Measurements from ENCODE around the gene RPS6KA5.

RPS6KA5 gene

DNA sequence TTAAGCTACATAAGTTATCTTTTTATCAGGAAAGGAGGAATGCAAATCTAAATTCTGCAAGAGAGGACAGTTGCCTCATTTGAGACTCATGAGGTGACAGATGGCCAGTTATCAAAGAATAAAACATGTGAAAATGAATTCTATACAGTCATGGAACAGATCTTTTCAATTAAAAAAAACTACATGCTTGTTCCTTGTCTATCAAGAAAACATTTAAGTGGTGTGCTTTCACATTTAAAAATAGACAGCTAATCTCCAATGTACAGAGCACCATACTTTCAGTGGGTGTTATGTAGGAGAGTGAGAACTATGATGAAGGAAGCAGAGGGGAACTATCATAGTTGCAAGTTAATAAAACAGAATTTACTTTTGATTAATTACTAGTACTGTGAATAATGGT lies 167.5 kb downstream of the RPS6KA5 start:
- H3K9me3 ChIP-seq (ENCODE audit: control insufficient read depth, insufficient read depth, low read length) = no peaks in the 10 kb centered on the region
- H3K36me3 ChIP-seq (ENCODE audit: insufficient read depth, low read length) = no peaks in the 10 kb centered on the region
- H3K4me1 ChIP-seq (ENCODE audit: insufficient read depth, low read length) = no peaks in the 10 kb centered on the region
- H3K9ac ChIP-seq (ENCODE audit: low read depth, low read length) = no peak overlapping the region

GRCh38 chr14:90891326-90891725 lies 169.1 kb downstream of the RPS6KA5 start:
- no peak overlapping the region for H3K9ac ChIP-seq (ENCODE audit: low read depth, low read length)
- H3K4me1 ChIP-seq (ENCODE audit: insufficient read depth, low read length) = no peaks in the 10 kb centered on the region
- H3K9me3 ChIP-seq (ENCODE audit: control insufficient read depth, insufficient read depth, low read length) = no peaks in the 10 kb centered on the region
- no peaks in the 10 kb centered on the region for H3K36me3 ChIP-seq (ENCODE audit: insufficient read depth, low read length)

- H3K4me1 ChIP-seq (ENCODE audit: insufficient read depth, low read length) = no peaks in the 10 kb centered on the region
- H3K9me3 ChIP-seq (ENCODE audit: control insufficient read depth, insufficient read depth, low read length) = no peaks in the 10 kb centered on the region
- no peak overlapping the region for H3K9ac ChIP-seq (ENCODE audit: low read depth, low read length)
- no peaks in the 10 kb centered on the region for H3K36me3 ChIP-seq (ENCODE audit: insufficient read depth, low read length)
Measured at GRCh38 chr14:90890322-90891020, 170.0 kb downstream of the RPS6KA5 start.

- Histone ChIP-seq H3K36me3 (ENCODE audit: insufficient read depth, low read length) (no peaks in the 10 kb centered on the region), H3K9ac (ENCODE audit: low read depth, low read length) (no peak overlapping the region), H3K9me3 (ENCODE audit: control insufficient read depth, insufficient read depth, low read length) (no peaks in the 10 kb centered on the region), H3K4me1 (ENCODE audit: insufficient read depth, low read length) (peaks cover 6% of the 10 kb centered on the region; the same call in 1 of the 2 replicates)
Measured at GRCh38 chr14:90886297-90886815, 174.1 kb downstream of the RPS6KA5 start.

DNA sequence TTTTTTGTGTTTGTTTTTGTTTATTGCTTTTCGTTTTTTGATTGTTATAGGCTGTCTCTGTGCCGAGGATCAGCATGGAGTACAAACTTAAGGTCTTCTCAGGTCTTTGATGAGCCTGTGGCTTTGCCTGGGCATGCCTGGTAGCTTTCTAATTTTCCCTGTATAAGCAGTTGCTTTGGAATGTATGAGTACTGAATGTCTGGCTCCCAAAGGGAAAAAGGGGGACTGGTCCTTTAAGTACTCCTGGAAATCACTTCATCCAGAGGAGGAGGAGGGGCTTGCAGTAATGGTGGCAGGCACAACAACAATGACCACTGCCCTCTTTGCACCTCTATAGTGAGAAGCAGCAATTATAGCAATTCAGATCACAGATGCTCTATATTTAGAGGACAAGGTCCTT lies 176.7 kb downstream of the RPS6KA5 start:
- no peaks in the 10 kb centered on the region for H3K36me3 ChIP-seq (ENCODE audit: insufficient read depth, low read length)
- no peaks in the 10 kb centered on the region for H3K9me3 ChIP-seq (ENCODE audit: control insufficient read depth, insufficient read depth, low read length)
- H3K4me1 ChIP-seq (ENCODE audit: insufficient read depth, low read length) = peaks cover 6% of the 10 kb centered on the region; the same call in 1 of the 2 replicates
- H3K9ac ChIP-seq (ENCODE audit: low read depth, low read length) = no peak overlapping the region

GRCh38 chr14:90883197-90883596 lies 177.2 kb downstream of the RPS6KA5 start:
- Histone ChIP-seq H3K4me1 (ENCODE audit: insufficient read depth, low read length) (peaks cover 11% of the 10 kb centered on the region; the same call in 1 of the 2 replicates), H3K9ac (ENCODE audit: low read depth, low read length) (no peak overlapping the region), H3K36me3 (ENCODE audit: insufficient read depth, low read length) (no peaks in the 10 kb centered on the region), H3K9me3 (ENCODE audit: control insufficient read depth, insufficient read depth, low read length) (no peaks in the 10 kb centered on the region)

DNA sequence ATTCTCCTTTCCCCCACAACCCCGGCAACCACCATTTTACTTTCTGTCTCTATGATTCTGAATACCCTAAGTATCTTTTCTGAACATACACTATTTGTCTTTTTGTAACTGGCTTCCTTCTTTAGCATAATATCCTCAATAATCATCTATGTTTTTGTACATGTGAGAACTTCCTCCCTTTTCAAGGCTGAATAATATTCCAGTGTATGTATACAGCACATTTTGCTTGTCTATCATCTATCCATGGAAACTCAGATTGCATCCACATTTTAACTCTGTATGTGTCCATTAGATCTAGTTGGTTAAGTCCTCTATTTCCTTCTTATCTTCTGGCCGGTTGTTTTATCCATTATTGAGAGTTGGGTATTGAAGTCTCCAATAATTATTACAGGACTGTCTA lies 180.2 kb downstream of the RPS6KA5 start:
- H3K4me1 ChIP-seq (ENCODE audit: insufficient read depth, low read length) = peaks cover 12% of the 10 kb centered on the region; the same call in 1 of the 2 replicates
- H3K36me3 ChIP-seq (ENCODE audit: insufficient read depth, low read length) = no peaks in the 10 kb centered on the region

DNA sequence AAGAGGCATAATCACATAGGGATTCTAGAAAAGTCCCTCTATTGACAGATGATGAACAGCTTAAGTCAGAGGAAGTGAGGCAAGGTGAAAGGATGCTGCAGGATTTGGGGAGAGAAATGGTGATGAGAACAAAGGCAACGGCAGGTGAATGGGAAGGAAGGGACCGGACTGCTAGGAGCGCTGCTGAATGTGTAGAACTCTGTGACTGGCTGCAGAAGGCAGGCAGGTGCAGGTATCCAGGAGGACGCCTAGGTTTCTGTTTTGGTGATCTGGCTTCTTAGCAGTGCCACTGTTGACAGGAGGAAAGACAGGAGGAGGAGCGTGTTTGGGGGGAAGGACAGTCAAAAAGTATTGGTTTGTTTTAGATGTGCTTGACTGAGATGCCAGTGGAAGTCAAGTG lies 185.8 kb downstream of the RPS6KA5 start:
- Histone ChIP-seq H3K4me1 (ENCODE audit: insufficient read depth, low read length) (peaks cover 27% of the 10 kb centered on the region), H3K36me3 (ENCODE audit: insufficient read depth, low read length) (no peaks in the 10 kb centered on the region), H3K9ac (ENCODE audit: low read depth, low read length) (no peak overlapping the region), H3K9me3 (ENCODE audit: control insufficient read depth, insufficient read depth, low read length) (no peaks in the 10 kb centered on the region)

More for the DNA sequence above, 180.2 kb downstream of the RPS6KA5 start:
- no peaks in the 10 kb centered on the region for H3K9me3 ChIP-seq (ENCODE audit: control insufficient read depth, insufficient read depth, low read length)
- H3K9ac ChIP-seq (ENCODE audit: low read depth, low read length) = no peak overlapping the region

- Histone ChIP-seq H3K9ac (ENCODE audit: low read depth, low read length) (no peak overlapping the region), H3K36me3 (ENCODE audit: insufficient read depth, low read length) (no peaks in the 10 kb centered on the region), H3K4me1 (ENCODE audit: insufficient read depth, low read length) (peaks cover 23% of the 10 kb centered on the region), H3K9me3 (ENCODE audit: control insufficient read depth, insufficient read depth, low read length) (no peaks in the 10 kb centered on the region)
Measured at GRCh38 chr14:90871605-90872233, 188.7 kb downstream of the RPS6KA5 start.

DNA sequence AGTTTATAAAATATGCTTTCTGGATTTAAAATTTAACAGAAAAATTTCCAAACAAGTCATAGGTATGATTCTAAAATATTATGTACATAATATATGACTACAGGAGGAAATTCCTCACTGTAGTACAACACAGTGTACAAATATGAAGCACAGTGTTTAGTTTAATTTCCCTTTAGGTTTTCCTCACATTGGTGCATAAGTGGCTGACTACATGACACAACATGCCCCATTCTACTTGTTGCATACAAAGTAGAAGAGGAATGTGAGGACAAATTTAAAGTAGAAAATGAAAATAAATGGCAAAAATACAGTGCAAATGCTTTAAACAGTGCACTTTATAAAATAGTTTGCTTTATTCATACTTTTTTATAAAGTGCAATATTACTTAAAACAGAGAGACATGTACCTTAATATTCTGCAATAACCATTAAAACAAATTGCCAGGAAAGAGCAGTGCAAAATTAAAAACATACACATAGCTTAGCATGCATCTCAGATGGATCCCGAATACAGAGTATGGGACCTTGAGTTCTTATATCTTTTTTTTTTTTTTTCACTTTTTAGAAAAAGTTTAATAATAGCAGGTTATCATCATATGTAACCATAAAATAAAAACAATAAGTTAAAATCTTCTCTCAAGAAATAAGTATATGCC lies 189.4 kb downstream of the RPS6KA5 start:
- no peaks in the 10 kb centered on the region for H3K9me3 ChIP-seq (ENCODE audit: control insufficient read depth, insufficient read depth, low read length)
- no peak overlapping the region for H3K9ac ChIP-seq (ENCODE audit: low read depth, low read length)
- peaks cover 23% of the 10 kb centered on the region for H3K4me1 ChIP-seq (ENCODE audit: insufficient read depth, low read length)
- no peaks in the 10 kb centered on the region for H3K36me3 ChIP-seq (ENCODE audit: insufficient read depth, low read length)

DNA sequence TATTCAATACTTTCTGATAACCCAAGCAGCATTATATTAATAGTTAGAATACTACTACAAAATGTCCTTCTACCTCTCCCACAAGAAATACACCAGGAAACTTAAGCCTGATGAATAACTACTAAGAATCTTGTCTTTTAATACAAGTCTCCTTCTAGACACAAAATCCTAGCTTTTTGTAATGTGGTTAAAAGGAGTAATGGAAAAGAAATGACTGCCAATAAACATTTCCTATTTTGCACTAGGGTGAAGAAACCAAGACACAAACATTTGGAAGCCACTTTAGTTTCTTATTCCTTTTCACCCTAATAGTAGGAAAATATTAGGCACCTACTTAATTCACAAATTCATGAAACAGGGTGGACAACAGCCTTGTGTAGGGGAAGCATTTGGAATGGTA lies 192.9 kb downstream of the RPS6KA5 start:
- Histone ChIP-seq H3K4me1 (ENCODE audit: insufficient read depth, low read length) (peaks cover 11% of the 10 kb centered on the region), H3K36me3 (ENCODE audit: insufficient read depth, low read length) (no peaks in the 10 kb centered on the region), H3K9ac (ENCODE audit: low read depth, low read length) (no peak overlapping the region), H3K9me3 (ENCODE audit: control insufficient read depth, insufficient read depth, low read length) (no peaks in the 10 kb centered on the region)

DNA sequence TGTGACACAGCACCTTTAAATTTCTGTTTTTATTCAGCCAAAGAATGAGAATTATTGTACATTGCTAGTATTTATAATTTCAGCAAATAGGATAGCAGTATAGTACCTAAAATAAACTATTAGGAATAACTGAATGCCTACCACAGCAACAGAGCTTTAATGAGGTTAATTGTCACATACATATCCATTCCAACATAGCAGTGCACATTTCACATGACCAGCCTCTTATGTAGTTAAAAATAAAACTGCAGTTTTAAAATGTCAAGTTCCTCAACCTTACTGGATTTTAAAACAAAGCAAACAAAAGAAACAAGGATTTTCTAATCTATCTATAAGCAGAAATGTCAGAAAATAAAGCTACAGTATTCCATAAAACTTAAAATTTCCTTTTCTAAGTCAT lies 193.6 kb downstream of the RPS6KA5 start:
- no peak overlapping the region for H3K9ac ChIP-seq (ENCODE audit: low read depth, low read length)
- H3K4me1 ChIP-seq (ENCODE audit: insufficient read depth, low read length) = peaks cover 6% of the 10 kb centered on the region
- no peaks in the 10 kb centered on the region for H3K36me3 ChIP-seq (ENCODE audit: insufficient read depth, low read length)
- H3K9me3 ChIP-seq (ENCODE audit: control insufficient read depth, insufficient read depth, low read length) = no peaks in the 10 kb centered on the region

DNA sequence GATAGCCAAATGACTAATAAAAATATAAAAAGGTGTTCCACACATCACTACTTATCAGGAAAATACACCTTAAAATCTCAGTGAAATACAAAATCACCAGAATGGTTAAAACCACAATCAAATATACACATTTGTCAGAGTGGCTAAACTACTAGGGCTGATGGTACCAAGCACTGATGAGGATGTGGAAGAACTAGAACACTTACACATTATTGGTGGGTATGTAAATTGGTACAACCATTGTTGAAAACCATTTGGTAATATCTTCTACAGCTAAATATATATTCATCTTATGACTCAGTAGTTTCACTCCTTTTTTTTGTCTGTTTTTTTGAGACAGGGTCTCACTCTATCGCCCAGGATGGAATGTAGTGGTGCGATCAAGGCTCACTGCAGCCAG lies 195.7 kb downstream of the RPS6KA5 start:
- H3K4me1 ChIP-seq (ENCODE audit: insufficient read depth, low read length) = 0 out of 2 replicates have a peak, but pooled peaks cover 2% of the 10 kb centered on the region
- H3K36me3 ChIP-seq (ENCODE audit: insufficient read depth, low read length) = no peaks in the 10 kb centered on the region
- no peak overlapping the region for H3K9ac ChIP-seq (ENCODE audit: low read depth, low read length)
- H3K9me3 ChIP-seq (ENCODE audit: control insufficient read depth, insufficient read depth, low read length) = no peaks in the 10 kb centered on the region

DNA sequence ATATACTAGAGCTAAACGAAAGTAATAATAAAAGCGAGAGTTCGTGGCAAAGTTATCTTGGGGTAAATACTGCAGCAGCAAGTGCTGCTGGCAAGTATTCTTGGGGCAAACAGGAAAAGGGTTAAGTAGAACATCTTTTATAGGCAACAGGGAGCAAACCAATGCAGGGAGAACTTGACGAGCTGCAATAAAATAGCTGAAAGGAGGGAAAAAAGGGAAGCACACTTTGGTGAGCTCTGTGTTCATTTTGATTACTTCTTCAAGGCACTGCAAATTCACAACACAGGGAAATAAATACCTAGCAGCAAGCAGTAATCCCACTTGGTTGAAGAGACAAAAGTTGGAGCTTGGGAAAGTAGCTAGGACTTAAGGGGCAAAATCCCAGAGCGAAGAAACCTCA lies 201.9 kb downstream of the RPS6KA5 start:
- Histone ChIP-seq H3K9me3 (ENCODE audit: control insufficient read depth, insufficient read depth, low read length) (no peaks in the 10 kb centered on the region), H3K4me1 (ENCODE audit: insufficient read depth, low read length) (no peaks in the 10 kb centered on the region), H3K9ac (ENCODE audit: low read depth, low read length) (no peak overlapping the region), H3K36me3 (ENCODE audit: insufficient read depth, low read length) (no peaks in the 10 kb centered on the region)

- no peaks in the 10 kb centered on the region for H3K4me1 ChIP-seq (ENCODE audit: insufficient read depth, low read length)
- no peak overlapping the region for H3K9ac ChIP-seq (ENCODE audit: low read depth, low read length)
- H3K36me3 ChIP-seq (ENCODE audit: insufficient read depth, low read length) = no peaks in the 10 kb centered on the region
- H3K9me3 ChIP-seq (ENCODE audit: control insufficient read depth, insufficient read depth, low read length) = no peaks in the 10 kb centered on the region
Measured at GRCh38 chr14:90857866-90858265, 202.6 kb downstream of the RPS6KA5 start.
